CD4-positive, alpha-beta T cell (primary cell): Measurements from ENCODE around the gene NCAPG2. TPM values are rescaled to one million over a fixed set of nuclear protein-coding genes. Genes with fewer than 3 reads are reported as not detected.

Source experiments
- ATAC-seq: fragments of 200-7000 bp; cut with Tn5 transposase; one replicate; pipeline ENCODE4 v1.10.0; 2022; ENCODE audit warnings: mild to moderate bottlenecking; ENCODE audit not compliant: poor library complexity
- CTCF ChIA-PET: fragments of 350-600 bp; sonication (Branson Sonifier 250); formaldehyde crosslinking; loops from one replicate; lab custom pipeline; 2021; ENCODE audit warnings: antibody characterized with exemption, inconsistent platforms; lab: Charles Lee
- POLR2A ChIA-PET: fragments of 350-600 bp; sonication (Branson Sonifier 250); formaldehyde crosslinking; loops from one replicate; lab custom pipeline; 2021; ENCODE audit warnings: antibody characterized with exemption, inconsistent platforms; lab: Charles Lee
- DNase-seq, 14 experiments: peaks; one replicate each; pipeline ENCODE4 v3.0.0-alpha.2; 2013 to 2020; ENCODE audit warnings: mixed read lengths in 2 of 14
- H3K27ac ChIP-seq, 2 donors: one replicate each; pipeline versions ENCODE4 v1.5.1 to v1.7.0; 2013; ENCODE audit warnings: low read length in 2 of 2, low read depth in 1 of 2, mild to moderate bottlenecking in 1 of 2
- H3K27me3 ChIP-seq, 2 experiments: 1 replicate in 1 of 2; 2 replicates in 1 of 2; pipeline versions ENCODE4 v1.6.1 to v1.7.0; 2013; ENCODE audit warnings: low read length in 2 of 2, control low read depth in 1 of 2, mild to moderate bottlenecking in 1 of 2, moderate library complexity in 1 of 2; ENCODE audit not compliant: insufficient read depth in 2 of 2, control insufficient read depth in 1 of 2
- H3K36me3 ChIP-seq: one replicate; pipeline ENCODE4 v1.6.1; 2013; ENCODE audit warnings: low read length, control low read depth; ENCODE audit not compliant: insufficient read depth
- H3K4me1 ChIP-seq: one replicate; pipeline ENCODE4 v1.6.1; 2013; ENCODE audit warnings: low read length, control low read depth; ENCODE audit not compliant: insufficient read depth
- H3K4me3 ChIP-seq: one replicate; pipeline ENCODE4 v1.5.1; 2013; ENCODE audit warnings: mild to moderate bottlenecking, low read length, moderate library complexity
- H3K9me3 ChIP-seq, 2 experiments: 1 replicate in 1 of 2; 2 replicates in 1 of 2; pipeline versions ENCODE4 v1.6.1 to v1.7.0; 2013; ENCODE audit warnings: low read length in 2 of 2, mild to moderate bottlenecking in 2 of 2, control low read depth in 1 of 2, moderate library complexity in 1 of 2; ENCODE audit not compliant: control insufficient read depth in 1 of 2, insufficient read depth in 1 of 2
- H3K27ac Mint-ChIP-seq: one replicate; pipeline ENCODE4 v1.8.0; 2020; ENCODE audit warnings: mixed read lengths
- H3K27me3 Mint-ChIP-seq: one replicate; pipeline ENCODE4 v1.8.0; 2021; ENCODE audit warnings: mixed read lengths
- H3K36me3 Mint-ChIP-seq: one replicate; pipeline ENCODE4 v1.8.0; 2021; ENCODE audit warnings: low read depth, mixed read lengths
- H3K4me1 Mint-ChIP-seq: one replicate; pipeline ENCODE4 v1.8.0; 2021; ENCODE audit warnings: low read depth, mixed read lengths
- H3K4me3 Mint-ChIP-seq: one replicate; pipeline ENCODE4 v1.8.0; 2020; ENCODE audit warnings: mild to moderate bottlenecking, mixed read lengths
- H3K9me3 Mint-ChIP-seq: one replicate; pipeline ENCODE4 v1.8.0; 2020; ENCODE audit warnings: mixed read lengths
- intact Hi-C, 2 experiments: fragments of 100-400 bp; cut with DNase I in 1 of 2; cut with micrococcal nuclease in 1 of 2; formaldehyde crosslinking; loops; one replicate each; pipeline versions ENCODE4 v1.15.1 to v1.9.0; 2023 to 2025; cut with DNase I, micrococcal nuclease
- total RNA-seq, 174 experiments: library from RNA in 2 of 174; stranded (reverse) in 2 of 174; gene quantifications; one replicate each; pipeline ENCODE4 v1.2.3 and lab custom pipeline; 2021 to 2026
- TF ChIP-seq, protein P1 (sequence below): fragments of 200-600 bp; IDR thresholded peaks from one replicate; pipeline ENCODE4 v1.8.0; 2022; ENCODE audit warnings: antibody characterized with exemption, mild to moderate bottlenecking

NCAPG2 gene
- total RNA-seq, 2 experiments from 2014 or later = 9.9 to 11.8 TPM

DNA sequence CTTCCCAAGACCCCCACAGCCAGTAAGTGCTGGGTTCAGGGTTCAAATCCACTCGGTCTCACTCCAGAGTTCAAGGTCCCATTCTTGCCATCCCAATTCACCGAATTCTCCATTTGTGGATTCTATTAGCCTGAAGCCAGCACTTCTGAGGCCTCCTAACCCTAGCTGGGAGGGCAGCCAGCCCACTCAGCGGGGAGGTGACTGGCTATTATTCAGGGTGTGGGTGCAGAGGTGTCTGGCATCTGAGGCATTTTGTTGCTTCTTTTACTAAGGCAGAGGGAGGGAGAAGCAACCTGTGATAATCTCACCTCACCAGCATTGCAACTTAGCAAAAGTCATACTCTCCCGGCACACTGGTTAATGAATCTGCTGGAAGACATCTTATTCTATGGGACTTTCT, 108.3 kb downstream of the NCAPG2 start:
- ChIA-PET POLR2A (no interaction called here), CTCF (no interaction called here)
- Mint-ChIP-seq H3K36me3 (no peaks in the 10 kb centered on the region), H3K4me3 (no peak overlapping the region), H3K27ac (no peak overlapping the region), H3K9me3 (no peaks in the 10 kb centered on the region), H3K4me1 (no peaks in the 10 kb centered on the region), H3K27me3 (no peaks in the 10 kb centered on the region)
- ATAC-seq (no peak), DNase-seq (no peak)
- no peaks in the 10 kb centered on the region for H3K27me3 ChIP-seq
- H3K27ac ChIP-seq = no peak overlapping the region
- no peak overlapping the region for H3K4me3 ChIP-seq
- TF ChIP-seq, protein P1, sequence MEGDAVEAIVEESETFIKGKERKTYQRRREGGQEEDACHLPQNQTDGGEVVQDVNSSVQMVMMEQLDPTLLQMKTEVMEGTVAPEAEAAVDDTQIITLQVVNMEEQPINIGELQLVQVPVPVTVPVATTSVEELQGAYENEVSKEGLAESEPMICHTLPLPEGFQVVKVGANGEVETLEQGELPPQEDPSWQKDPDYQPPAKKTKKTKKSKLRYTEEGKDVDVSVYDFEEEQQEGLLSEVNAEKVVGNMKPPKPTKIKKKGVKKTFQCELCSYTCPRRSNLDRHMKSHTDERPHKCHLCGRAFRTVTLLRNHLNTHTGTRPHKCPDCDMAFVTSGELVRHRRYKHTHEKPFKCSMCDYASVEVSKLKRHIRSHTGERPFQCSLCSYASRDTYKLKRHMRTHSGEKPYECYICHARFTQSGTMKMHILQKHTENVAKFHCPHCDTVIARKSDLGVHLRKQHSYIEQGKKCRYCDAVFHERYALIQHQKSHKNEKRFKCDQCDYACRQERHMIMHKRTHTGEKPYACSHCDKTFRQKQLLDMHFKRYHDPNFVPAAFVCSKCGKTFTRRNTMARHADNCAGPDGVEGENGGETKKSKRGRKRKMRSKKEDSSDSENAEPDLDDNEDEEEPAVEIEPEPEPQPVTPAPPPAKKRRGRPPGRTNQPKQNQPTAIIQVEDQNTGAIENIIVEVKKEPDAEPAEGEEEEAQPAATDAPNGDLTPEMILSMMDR = no peak
- no peaks in the 10 kb centered on the region for H3K4me1 ChIP-seq
- intact Hi-C loops = no loop called here
- peaks cover 0 to 22% of the 10 kb centered on the region in 2 experiments for H3K9me3 ChIP-seq
- H3K36me3 ChIP-seq = no peaks in the 10 kb centered on the region

- peak in 2 of 14 experiments; percentile 25 to 63 for DNase-seq
- peaks cover 0 to 31% of the 10 kb centered on the region in 2 experiments for H3K9me3 ChIP-seq
- peaks cover 3% of the 10 kb centered on the region for H3K27me3 Mint-ChIP-seq
- ChIA-PET POLR2A (no interaction called here), CTCF (no interaction called here)
- H3K27me3 ChIP-seq = no peaks in the 10 kb centered on the region
- peaks cover 2% of the 10 kb centered on the region for H3K9me3 Mint-ChIP-seq
- H3K4me3 Mint-ChIP-seq = no peak overlapping the region
- ATAC-seq = no peak
- no peaks in the 10 kb centered on the region for H3K4me1 ChIP-seq
- H3K27ac ChIP-seq = no peak overlapping the region
- intact Hi-C loops = no loop called here
- TF ChIP-seq, protein P1 = no peak
- no peak overlapping the region for H3K4me3 ChIP-seq
- H3K36me3 Mint-ChIP-seq = no peaks in the 10 kb centered on the region
- no peaks in the 10 kb centered on the region for H3K4me1 Mint-ChIP-seq
- H3K36me3 ChIP-seq = no peaks in the 10 kb centered on the region
- no peak overlapping the region for H3K27ac Mint-ChIP-seq
Measured at GRCh38 chr7:158595068-158595467, 109.5 kb downstream of the NCAPG2 start.

DNA sequence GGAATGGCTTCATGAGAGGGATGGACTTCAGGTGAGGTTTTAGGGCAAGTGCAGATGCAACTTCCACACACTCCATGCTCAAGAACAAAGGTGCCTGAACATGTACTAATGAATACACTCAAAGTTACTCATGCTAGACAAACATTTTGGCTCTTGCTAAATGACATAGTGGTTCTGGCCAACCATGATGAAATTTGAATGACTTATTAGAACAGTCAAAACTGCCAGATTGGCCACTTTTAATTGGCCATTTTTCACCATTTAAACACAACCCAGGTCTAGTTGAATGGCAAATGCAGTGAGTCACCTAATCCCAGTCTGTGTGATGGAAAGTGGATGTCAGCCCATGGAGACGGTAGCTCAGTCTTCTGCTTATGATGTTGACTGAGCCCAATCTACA, 112.1 kb downstream of the NCAPG2 start:
- H3K4me1 Mint-ChIP-seq = peaks cover 6% of the 10 kb centered on the region

More for the DNA sequence above, 112.1 kb downstream of the NCAPG2 start:
- H3K4me3 ChIP-seq = no peak overlapping the region
- POLR2A ChIA-PET = no interaction called here
- Mint-ChIP-seq H3K27ac (no peak overlapping the region), H3K4me3 (no peak overlapping the region), H3K36me3 (no peaks in the 10 kb centered on the region), H3K27me3 (peaks cover 18% of the 10 kb centered on the region), H3K9me3 (peaks cover 3% of the 10 kb centered on the region)
- H3K9me3 ChIP-seq = peaks cover 0 to 45% of the 10 kb centered on the region in 2 experiments
- peaks cover 5 to 9% of the 10 kb centered on the region in 2 experiments for H3K27me3 ChIP-seq
- TF ChIP-seq, protein P1 = no peak
- H3K27ac ChIP-seq = no peak overlapping the region
- H3K36me3 ChIP-seq = no peaks in the 10 kb centered on the region
- ATAC-seq (no peak), DNase-seq (no peak)
- CTCF ChIA-PET = no interaction called here
- intact Hi-C loops = no loop called here
- H3K4me1 ChIP-seq = no peaks in the 10 kb centered on the region
